ENCODE data around the gene MYPOP.
"Not testable (repeated sequence)": the region's sequence is repeated elsewhere in the genome, so short reads cannot be mapped to it uniquely, and the experiment has no call there.

The MYPOP gene

DNA sequence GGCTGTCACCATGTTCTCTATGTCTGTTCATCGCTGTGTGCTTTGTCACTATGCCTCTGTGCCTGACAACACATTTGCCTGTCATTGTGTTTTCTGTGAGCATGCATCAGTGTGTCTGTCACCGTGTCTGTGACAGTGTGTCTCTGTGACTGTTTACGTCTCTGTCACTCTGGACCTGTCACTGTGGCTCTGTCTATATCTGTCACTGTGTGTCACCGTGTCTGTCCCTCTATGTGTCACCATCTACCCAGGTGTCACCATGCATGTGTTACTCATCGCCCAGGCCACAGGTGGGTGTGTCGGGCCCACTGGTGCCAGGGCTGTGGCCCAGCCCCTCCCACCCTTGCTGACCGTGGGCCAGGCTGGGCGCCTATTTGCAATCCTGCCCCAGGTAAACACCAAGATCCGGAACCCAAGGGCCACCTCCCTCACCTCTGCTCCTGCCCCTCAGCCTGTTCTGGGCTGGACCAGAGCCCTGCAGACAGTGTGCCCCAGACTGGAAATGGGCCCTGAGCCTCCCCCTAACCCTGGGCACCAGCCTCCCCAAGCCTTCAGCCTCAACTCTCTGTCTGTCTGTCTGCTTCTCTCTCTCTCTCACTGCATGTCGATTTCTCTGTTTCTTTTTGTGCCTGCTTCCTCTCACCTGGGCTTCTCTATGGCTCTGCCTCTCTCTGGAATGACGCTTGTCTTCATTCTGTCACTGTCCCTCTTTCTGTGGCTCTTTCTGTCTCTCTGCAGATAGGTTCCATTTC, 24.2 kb downstream of the MYPOP start:
- Histone ChIP-seq H3K36me3 (no peaks in the 10 kb centered on the region), H3K4me1 (peaks cover 79% of the 10 kb centered on the region), H3K9me3 (no peaks in the 10 kb centered on the region), H3K4me3 (no peak overlapping the region), H3K9ac (no peak overlapping the region), H3K4me2 (peak overlapping the region; percentile 99), H3K27ac (no peak overlapping the region), H4K20me1 (peaks cover 17% of the 10 kb centered on the region), H3K27me3 (no peaks in the 10 kb centered on the region)
- TF ChIP-seq Cebpa-rat (IDR thresholded peaks at IDR 0.05), result no peak

DNA sequence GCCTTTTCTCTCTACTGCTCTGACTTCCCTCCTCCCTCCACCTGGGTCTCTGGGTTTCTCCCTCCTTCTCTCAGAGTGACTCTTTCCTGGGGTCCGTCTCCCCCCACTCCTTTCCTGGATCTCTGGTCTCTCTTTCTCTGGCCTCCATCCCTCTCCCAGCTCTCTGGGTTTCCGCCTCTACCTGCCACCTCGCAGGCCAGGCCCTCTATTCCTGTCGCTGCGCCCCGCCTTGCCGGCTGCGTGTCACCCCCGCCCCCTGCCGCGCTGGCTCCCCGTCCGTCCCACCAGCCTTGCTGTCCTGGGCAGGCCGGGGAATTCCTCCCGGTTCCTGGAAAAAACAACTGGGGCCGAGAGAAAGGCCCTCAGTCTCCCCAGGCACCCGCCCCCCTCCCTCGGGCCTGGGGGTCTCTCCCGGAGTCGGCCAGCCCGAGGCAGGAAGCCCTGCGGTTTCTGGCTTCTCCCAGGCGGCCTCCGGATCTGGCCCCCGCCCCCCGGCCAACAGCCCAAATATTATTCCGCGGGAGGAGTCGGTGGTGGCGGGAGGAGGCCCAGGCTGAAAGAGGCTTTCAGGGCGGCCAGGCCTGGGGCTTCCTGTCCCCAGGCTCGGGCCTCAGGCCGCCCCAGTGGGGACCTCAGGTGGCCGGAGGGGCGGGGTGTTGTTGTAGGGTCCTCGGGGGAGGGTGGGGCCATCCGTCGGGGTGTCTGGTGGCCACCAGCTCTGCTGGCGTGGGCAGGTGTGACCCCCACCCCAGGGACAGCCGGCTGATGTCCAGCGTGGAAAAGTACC, 25.8 kb downstream of the MYPOP start:
- Histone ChIP-seq H3K27me3 (no peaks in the 10 kb centered on the region), H3K9ac (peak overlapping the region; percentile 77), H3K4me3 (peak overlapping the region; percentile 63), H3K4me2 (peak overlapping the region; percentile 99), H3K36me3 (no peaks in the 10 kb centered on the region), H4K20me1 (peaks cover under 1% of the 10 kb centered on the region), H3K9me3 (no peaks in the 10 kb centered on the region), H3K27ac (peak overlapping the region; percentile 84), H3K4me1 (peaks cover 63% of the 10 kb centered on the region)
- TF ChIP-seq Cebpa-rat (IDR thresholded peaks at IDR 0.05), result no peak

DNA sequence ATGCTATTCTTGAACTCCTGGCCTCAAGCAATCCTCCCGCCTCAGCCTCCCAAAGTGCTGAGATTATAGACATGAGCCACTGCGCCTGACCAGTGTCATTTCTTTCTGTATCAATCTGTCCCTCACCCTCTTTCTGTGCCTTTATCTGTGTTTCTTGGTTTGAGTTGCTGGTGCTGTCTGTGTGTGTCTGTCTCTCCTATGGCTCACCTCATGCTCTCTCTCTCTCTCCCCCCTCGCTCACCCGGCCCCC, 26.3 kb downstream of the MYPOP start:
- H3K9ac ChIP-seq, result peak overlapping the region; percentile 77
- H3K4me2 ChIP-seq, result peak overlapping the region; percentile 99

DNA sequence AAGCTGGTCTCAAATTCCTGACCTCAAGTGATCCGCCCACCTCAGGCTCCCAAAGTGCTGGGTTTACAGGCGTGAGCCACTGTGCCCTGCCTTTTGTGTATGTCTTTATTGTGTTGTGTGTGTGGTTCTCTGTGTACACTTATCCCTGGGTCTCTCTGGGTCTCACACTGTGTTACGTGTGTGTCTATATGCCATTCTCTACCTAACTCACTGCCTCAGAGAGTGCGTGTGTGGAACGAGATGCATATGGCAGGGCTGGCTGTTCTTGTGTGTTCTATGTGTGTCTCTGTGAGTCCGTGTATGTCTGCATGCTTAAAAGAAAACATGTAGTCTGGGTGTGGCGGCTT, 27.8 kb downstream of the MYPOP start:
- Histone ChIP-seq H3K9ac (no peak overlapping the region), H3K4me1 (peaks cover 49% of the 10 kb centered on the region), H3K36me3 (no peaks in the 10 kb centered on the region), H3K27me3 (no peaks in the 10 kb centered on the region), H4K20me1 (no peaks in the 10 kb centered on the region), H3K4me3 (no peak overlapping the region), H3K4me2 (no peak overlapping the region), H3K27ac (no peak overlapping the region), H3K9me3 (no peaks in the 10 kb centered on the region)
- TF ChIP-seq Cebpa-rat (IDR thresholded peaks at IDR 0.05), result no peak

More for the DNA sequence above, 26.3 kb downstream of the MYPOP start:
- no peak for TF ChIP-seq Cebpa-rat (IDR thresholded peaks at IDR 0.05)
- no peaks in the 10 kb centered on the region; the same call in 1 of the 2 replicates for H4K20me1 ChIP-seq
- no peaks in the 10 kb centered on the region for H3K27me3 ChIP-seq
- no peaks in the 10 kb centered on the region for H3K9me3 ChIP-seq
- H3K27ac ChIP-seq, result peak overlapping the region; percentile 84
- peak overlapping the region; percentile 63 for H3K4me3 ChIP-seq
- no peaks in the 10 kb centered on the region for H3K36me3 ChIP-seq
- peaks cover 58% of the 10 kb centered on the region for H3K4me1 ChIP-seq

DNA sequence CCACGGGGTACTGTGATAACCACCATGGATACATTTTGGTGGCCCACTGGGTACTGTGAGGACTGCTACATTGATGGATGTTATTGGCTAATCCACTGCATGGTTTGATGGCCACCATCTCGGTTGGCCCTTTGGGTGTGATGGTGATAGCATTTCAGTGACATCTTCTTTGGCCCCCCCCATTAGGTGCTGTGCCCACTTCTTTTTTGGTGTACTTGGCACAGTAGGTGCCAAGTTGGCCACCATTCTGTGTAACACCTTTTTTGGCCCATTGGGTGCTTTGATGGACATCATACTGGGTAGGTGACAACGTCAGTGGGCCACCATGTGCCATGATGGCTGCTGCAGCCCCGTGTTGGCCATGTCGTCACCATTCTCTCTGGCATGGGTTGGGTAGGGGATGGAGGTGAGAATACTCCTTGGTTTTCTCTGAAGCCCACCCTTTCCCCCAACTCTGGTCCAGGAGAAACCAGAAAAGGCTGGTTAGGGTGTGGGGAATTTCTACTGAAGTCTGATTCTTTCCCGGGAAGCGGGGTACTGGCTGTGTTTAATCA, 29.1 kb downstream of the MYPOP start:
- no peak for TF ChIP-seq Cebpa-rat (IDR thresholded peaks at IDR 0.05)
- Histone ChIP-seq H3K4me1 (peaks cover 37% of the 10 kb centered on the region), H3K9me3 (no peaks in the 10 kb centered on the region), H4K20me1 (no peaks in the 10 kb centered on the region), H3K4me3 (no peak overlapping the region), H3K36me3 (no peaks in the 10 kb centered on the region), H3K9ac (no peak overlapping the region), H3K4me2 (no peak overlapping the region), H3K27me3 (no peaks in the 10 kb centered on the region), H3K27ac (no peak overlapping the region)

DNA sequence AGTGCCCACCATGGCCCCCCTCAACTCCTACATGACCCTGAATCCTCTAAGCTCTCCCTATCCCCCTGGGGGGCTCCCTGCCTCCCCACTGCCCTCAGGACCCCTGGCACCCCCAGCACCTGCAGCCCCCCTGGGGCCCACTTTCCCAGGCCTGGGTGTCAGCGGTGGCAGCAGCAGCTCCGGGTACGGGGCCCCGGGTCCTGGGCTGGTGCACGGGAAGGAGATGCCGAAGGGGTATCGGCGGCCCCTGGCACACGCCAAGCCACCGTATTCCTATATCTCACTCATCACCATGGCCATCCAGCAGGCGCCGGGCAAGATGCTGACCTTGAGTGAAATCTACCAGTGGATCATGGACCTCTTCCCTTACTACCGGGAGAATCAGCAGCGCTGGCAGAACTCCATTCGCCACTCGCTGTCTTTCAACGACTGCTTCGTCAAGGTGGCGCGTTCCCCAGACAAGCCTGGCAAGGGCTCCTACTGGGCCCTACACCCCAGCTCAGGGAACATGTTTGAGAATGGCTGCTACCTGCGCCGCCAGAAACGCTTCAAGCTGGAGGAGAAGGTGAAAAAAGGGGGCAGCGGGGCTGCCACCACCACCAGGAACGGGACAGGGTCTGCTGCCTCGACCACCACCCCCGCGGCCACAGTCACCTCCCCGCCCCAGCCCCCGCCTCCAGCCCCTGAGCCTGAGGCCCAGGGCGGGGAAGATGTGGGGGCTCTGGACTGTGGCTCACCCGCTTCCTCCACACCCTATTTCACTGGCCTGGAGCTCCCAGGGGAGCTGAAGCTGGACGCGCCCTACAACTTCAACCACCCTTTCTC, 30.1 kb downstream of the MYPOP start:
- Histone ChIP-seq H3K36me3 (no peaks in the 10 kb centered on the region), H3K4me2 (no peak overlapping the region), H3K9me3 (no peaks in the 10 kb centered on the region), H3K4me1 (peaks cover 27% of the 10 kb centered on the region), H3K9ac (no peak overlapping the region), H3K27ac (no peak overlapping the region), H4K20me1 (no peaks in the 10 kb centered on the region), H3K27me3 (no peaks in the 10 kb centered on the region; the same call in 1 of the 2 replicates), H3K4me3 (no peak overlapping the region)
- TF ChIP-seq Cebpa-rat (IDR thresholded peaks at IDR 0.05), result no peak

DNA sequence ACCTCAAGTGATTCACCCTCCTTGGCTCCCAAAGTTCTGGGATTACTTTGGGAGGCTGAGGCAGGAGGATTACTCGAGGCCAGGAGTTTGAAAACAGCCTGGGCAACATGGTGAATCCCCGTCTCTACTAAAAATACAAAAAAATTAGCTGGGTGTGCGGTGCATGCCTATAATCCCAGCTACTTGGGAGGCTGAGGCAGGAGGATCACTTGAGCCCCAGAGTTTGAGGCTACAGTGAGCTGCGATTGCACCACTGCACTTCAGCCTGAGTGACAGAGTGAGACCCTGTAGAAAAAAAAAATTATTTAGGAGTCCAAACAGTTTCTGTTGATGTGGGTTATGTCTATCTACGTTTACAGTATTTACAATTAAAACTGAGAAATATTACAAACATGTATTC, 31.6 kb downstream of the MYPOP start:
- no peak overlapping the region for H3K4me2 ChIP-seq
- H3K4me3 ChIP-seq, result no peak overlapping the region
- H3K9ac ChIP-seq, result no peak overlapping the region
- H3K27ac ChIP-seq, result no peak overlapping the region
- peaks cover 12% of the 10 kb centered on the region for H3K4me1 ChIP-seq
- H3K27me3 ChIP-seq, result peaks cover 14% of the 10 kb centered on the region
- no peaks in the 10 kb centered on the region for H3K36me3 ChIP-seq
- no peaks in the 10 kb centered on the region for H3K9me3 ChIP-seq
- no peaks in the 10 kb centered on the region for H4K20me1 ChIP-seq
- no peak for TF ChIP-seq Cebpa-rat (IDR thresholded peaks at IDR 0.05)

DNA sequence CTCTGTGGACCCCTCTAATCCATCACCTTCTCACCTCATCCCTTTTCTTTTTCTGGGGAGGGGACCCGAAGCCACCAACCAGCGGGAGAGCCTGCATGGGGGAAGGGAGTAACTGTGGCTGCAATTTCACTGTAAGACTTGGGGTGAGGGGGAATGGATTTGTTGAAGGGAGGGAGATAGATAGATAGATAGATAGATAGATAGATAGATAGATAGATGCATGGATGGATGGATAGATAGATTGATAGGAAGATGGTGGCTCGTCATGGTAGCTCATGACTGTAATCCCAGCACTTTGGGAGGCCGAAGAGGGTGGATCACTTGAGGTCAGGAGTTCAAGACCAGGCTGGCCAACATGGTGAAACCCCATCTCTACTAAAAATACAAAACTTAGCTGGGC, 35.2 kb downstream of the MYPOP start:
- H3K4me3 ChIP-seq, H3K9ac ChIP-seq, H3K4me1 ChIP-seq, H4K20me1 ChIP-seq, H3K4me2 ChIP-seq, H3K27ac ChIP-seq, H3K9me3 ChIP-seq, H3K36me3 ChIP-seq: not testable (repeated sequence)
- H3K27me3 ChIP-seq, result peaks cover 41% of the 10 kb centered on the region

DNA sequence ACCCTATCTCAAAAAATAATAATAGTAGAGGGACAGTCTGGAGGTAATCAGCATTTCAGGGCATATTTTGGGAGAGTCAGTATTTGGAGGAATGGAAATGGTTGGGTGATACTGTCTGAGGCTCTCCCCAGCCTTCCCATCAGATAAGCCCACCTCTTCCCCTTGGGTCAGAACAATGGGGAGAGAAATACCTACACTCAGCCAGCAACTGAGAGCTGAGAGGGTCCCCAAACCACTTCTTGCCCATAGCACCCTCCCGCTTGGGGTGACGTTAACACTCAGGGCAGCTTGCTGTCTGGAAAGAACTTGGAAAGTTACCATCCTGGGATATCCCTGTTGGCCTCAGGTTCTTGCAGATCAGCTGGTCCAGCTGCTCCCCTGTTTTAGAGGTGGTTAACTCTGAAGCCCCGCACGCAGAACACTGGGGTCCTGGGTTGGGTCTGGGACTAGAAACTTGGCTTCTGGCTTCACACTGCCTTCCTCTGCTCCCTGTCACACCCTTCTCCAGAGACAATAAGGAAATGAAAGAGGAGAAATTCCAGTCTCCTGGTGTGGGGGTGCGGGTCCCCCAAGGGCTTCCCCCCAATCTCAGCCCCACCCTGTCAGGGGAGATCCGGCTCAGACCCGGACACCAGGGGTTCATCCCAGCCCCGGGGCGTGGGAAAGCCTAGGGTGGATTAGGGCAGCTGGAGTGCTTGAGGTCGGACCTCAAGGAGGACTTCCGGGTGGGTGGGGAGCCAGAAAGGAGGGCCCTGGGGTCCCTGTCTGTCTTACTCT, 35.8 kb downstream of the MYPOP start:
- H3K4me3 ChIP-seq, result no peak overlapping the region
- no peak for TF ChIP-seq Cebpa-rat (IDR thresholded peaks at IDR 0.05)
- no peaks in the 10 kb centered on the region for H4K20me1 ChIP-seq
- H3K4me1 ChIP-seq, result peaks cover 13% of the 10 kb centered on the region
- H3K9me3 ChIP-seq, result no peaks in the 10 kb centered on the region
- no peaks in the 10 kb centered on the region for H3K36me3 ChIP-seq
- H3K9ac ChIP-seq, result no peak overlapping the region
- no peak overlapping the region for H3K4me2 ChIP-seq
- H3K27ac ChIP-seq, result no peak overlapping the region
- H3K27me3 ChIP-seq, result peaks cover 41% of the 10 kb centered on the region
